Measurements from ENCODE around the gene GRM4.

GRM4 gene

DNA sequence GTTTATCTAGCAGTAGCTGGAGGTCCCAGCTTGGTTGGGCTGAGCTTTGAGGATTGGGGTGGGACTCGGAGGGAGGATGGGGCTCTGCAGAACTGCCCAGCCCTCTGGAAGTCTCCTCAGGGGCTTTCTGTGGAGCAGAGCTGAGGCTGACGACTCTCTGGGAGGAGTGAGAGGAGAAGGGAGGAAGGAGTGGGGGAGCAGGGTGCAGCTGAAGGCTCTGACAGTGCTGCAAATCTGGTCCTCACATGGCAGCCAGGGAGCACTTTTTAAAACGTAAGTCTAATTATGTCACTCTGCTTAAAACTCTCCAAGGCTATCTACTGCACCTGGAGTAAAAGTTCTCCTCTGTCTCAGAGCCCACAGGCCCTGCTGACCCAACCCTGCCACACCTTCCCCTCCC is 32.4 kb downstream of the GRM4 start:
- in situ Hi-C loops (cut with MboI; ENCODE audit: low sequenced_read_pairs): no loop called here

DNA sequence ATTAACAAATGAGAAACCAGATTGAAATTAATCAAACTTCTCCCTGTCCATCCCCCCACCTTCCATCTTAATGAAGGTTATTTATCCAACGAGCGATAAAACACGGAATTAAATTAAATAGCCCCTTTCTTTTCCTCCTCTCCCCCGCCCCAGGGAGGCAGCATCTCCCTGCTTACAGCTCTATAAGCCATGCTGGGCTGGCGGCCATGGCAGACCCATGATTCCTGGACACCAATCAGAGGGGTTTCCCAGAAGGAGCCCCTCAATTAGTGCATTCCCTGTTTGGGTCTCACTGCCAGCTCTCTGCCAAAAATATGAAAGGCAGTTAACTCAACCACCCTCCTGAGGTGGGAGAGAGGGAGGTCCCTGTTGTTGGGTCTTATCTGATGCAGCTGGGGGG is 33.8 kb downstream of the GRM4 start:
- in situ Hi-C loops (cut with MboI; ENCODE audit: low sequenced_read_pairs): no loop called here

DNA sequence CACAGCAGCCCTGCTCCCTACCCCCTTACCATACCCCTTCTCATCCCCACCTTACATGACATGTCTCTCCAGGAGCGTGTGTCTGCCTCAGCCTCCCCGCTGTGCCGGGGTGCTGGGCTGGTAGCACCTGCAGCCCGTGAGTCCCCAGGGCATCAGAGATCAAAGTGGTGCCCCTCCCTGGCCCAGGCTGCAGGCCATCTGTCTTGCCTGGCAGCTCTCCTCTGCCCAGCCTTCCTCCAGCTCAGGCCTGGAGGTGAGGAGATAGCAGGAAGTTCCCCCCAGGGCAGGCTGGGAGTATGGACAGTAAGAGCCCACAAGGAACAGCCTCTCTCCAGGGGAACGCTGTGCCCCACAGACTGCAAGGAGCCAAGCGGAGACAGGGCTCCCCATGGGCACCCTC is 35.3 kb downstream of the GRM4 start:
- in situ Hi-C loops (cut with MboI; ENCODE audit: low sequenced_read_pairs): no loop called here

DNA sequence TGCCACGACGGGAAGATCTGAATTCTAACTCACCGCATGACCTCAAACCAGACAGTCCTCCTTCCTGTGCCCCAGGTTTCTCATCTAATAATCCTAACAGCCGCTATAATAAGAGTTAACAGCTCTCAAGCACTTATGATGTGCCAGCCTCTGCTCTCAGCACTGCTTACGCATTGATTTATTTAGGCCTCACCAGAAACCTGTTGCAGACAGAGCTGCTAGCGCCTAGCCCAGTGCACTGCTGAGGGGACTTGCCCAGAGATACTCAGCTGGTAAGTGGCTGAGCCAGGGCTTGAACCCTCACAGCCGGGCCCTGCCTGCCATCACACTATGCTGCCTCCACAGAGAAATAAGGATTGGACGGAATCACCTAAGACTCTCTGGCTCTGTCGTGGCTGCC is 37.7 kb downstream of the GRM4 start:
- in situ Hi-C loops (cut with MboI; ENCODE audit: low sequenced_read_pairs): no loop called here

DNA sequence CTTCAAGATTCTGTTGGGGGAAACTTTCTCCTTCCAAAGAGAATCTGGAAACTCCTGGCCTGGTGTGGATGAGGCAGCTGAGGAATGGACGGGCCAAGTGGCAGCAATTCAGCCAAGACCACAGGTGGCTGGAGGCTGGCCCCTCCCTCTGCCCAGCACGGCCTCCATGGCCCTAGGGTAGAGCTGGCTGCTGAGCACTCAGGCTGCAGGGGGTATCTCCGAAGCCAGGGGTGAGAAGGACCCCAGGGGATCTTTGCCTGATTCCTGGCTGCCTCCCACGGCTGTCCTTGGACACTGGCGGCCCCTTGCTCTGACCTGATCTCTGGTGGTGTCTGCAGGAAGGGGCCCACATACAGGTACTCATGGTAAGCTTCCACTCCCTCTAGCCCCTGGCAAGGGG is 39.0 kb downstream of the GRM4 start:
- in situ Hi-C loops (cut with MboI; ENCODE audit: low sequenced_read_pairs): no loop called here

DNA sequence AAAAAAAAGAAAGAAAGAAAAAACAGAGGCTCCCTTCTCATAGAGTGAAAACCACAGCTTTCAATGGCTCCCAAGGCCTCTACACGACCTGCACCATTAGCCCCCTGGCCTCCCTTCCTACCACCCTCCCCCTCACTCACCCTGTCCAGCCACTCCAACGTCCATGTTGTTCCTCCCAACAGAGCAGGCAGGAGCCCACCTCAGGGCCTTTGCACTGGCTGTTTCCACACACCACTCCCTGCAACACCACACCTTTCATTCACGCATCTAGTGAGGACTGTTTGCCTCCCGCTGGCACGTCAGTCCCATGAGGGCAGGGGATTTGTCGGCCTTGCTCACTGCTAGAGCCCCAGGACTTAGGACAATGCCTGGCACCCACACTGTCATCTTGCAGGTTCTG is 39.5 kb downstream of the GRM4 start:
- in situ Hi-C loops (cut with MboI; ENCODE audit: low sequenced_read_pairs): no loop called here

DNA sequence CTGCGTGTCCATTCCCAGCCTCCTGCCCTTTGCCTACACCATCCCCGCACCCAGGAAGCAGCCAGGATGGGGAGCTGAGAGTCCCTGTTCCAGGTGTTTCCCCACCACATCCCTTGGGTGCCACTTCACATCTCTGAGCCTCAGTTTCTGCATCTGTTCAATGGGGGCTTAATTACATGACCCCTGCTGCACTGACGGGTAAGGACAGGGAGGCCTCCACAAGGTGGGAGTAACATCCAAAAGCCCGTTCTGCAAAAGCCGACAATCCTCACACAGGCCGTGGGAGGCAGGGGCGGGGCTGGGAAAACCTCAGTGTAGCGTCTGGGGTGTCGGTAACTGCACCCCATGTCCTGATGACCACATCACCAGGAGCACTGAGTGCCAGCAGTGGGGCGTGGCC is 41.3 kb downstream of the GRM4 start:
- in situ Hi-C loops (cut with MboI; ENCODE audit: low sequenced_read_pairs): no loop called here

DNA sequence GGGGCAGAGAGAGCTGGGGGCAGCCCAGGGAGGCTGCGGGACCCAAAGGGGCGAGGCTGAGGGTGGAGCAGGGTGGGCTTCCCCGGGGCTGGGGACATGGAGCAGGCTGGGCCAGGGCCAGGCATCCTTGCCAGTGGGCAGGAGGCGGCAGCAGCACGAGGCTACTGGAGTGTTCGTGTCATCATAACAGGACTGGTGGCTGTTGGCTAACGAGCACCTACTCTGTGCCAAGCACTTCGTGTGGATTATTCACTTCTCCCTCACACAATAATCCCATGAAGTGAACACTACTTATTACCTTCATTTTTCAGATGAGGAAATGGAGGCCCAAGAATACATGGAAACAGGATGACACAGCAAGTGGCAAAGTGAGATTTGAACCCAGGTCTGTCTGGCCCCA is 41.7 kb downstream of the GRM4 start:
- in situ Hi-C loops (cut with MboI; ENCODE audit: low sequenced_read_pairs): no loop called here

DNA sequence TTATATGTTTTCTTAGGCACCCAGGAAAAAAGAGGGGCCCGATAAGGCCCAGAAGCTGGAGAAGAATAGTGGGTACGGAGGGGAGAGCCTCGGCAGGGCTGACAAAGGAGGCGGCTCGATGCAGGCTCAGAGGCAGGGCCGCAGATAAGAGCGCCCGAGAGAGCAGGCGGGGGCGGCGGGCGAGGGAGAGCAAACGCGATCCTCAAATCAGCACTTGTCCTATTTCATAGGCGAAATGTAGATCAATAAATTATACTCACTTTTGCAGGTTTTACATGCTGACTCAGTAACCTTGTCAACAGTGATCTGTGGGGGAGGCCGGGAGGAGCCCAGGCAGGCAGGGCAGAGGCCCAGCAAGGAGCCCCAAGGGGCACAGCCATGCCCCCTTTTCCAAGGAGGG is 42.6 kb downstream of the GRM4 start:
- in situ Hi-C loops (cut with MboI; ENCODE audit: low sequenced_read_pairs): no loop called here

DNA sequence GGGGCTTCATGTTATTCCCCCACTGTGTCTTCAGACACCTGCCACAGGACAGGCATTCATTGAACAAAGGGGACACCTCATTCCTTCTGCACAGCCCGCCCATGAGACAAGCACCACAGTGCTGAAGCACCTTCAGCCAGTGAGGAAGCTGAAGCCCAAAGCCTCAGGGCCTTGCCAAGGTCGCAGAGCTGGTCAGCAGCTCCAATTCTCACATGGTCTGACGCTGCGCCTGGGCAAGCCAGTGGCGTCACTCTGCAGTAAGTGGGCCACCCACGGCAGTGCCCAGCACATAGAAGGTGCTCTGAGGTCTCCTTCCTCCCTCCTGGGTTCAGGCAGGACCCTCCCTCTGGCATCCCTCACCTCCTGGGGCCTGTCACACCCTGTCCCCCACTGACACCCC is 43.2 kb downstream of the GRM4 start:
- in situ Hi-C loops (cut with MboI; ENCODE audit: low sequenced_read_pairs): no loop called here

DNA sequence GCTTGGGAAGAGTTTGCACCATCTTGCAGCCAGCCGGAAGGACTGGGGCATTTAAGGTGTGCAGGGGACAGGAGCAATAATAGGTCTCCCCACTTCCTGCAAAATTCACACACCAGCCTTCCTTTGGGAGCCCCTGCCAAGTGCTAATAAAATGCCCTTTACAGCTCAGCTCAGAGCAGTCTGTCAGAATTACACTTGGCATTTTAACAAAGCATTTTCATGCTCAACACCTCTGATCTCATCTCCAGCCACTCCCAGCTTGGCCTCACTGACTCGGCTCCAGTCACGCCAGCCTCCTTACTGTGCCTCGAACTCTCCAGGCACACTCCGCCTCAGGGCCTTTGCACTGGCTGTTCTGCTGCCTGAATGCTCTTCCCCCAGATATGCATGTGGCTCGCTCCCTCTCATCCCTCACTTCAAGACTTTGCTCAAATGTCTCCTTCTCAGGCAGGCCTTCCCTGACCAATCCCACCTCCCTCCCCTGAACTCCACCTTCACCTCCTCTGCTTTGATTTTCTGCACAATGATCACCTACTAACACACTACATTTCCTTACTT is 43.7 kb downstream of the GRM4 start:
- in situ Hi-C loops (cut with MboI; ENCODE audit: low sequenced_read_pairs): no loop called here

DNA sequence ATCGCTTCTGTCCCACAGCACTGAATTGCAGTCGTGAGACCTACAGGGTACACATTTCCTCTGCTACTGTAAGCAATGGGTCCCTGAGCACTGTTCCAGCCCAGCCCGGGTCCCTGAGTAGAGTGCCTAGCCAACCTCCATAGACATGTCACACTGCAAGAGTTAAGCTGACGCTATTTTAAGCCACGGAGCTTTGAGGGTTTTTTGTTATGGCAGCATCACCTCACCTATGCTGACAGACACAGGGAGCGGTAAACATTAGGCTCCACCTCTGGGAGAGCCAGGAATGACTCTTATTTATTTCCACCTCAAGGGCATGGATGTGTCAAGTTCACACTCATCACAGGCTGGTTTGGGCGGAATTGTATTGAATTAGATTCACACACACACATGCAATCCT is 45.1 kb downstream of the GRM4 start:
- in situ Hi-C loops (cut with MboI; ENCODE audit: low sequenced_read_pairs): no loop called here

DNA sequence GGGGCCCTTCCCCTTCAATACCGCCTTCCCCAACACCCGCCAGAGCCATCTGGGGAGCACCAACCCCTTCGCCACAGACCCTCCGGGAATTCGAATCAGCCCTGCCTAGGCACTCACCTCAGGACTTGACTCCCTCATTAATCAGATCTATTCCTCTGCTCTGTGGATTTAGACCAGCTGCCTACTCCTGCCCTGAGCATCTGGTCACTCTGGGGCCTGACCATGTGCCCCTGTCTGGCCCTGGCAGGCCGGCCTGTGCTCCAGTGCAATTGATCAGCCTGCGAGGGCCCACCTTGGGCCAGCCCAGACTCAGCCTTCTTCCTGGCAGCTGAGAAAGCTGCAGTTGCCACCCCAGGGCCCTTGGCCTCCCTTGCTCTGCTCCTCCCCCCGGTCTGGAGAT is 46.0 kb downstream of the GRM4 start:
- in situ Hi-C loops (cut with MboI; ENCODE audit: low sequenced_read_pairs): no loop called here

DNA sequence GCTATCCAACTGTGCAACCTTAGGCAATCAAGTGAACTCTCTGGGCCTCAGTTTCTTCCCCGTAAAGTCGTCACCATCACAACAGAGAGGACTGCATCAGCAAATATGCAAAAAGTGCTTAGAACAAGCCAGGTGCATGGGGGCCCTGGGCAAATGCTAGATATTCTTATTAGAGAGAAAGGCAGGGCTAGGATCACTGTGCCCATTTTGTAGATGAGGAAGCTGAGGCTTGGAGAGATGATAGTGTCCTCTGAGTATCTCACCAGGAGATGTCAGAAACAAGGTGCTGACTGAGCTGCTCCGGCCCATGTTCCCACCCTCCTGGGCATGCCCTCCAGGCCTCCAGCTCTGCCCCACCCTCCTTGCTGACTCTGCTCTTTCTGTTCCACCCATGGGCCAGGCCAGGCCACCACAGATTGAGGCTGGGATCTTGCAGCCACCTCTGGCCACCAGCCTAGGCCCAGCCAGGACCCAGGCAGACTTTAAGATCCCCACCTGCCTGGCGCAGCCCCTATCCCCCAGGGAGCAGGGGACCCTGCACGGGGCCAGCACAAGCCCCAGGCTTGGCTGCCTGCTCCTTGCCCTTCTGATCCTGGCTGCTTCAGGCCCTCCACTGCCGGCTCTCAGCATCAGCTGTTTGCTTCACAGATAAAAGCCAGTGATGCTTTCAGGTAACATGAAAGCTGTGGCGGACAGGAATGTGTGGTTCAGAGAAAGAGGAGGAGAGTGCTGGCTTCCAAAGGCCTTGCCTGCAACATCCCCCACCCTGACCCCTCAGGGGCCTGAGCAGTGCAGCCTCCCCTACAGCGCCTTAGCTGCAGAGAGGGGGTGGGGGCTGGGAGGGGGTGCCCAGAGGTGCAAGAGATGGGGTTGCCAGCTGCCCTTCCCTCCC is 47.6 kb downstream of the GRM4 start:
- in situ Hi-C loops (cut with MboI; ENCODE audit: low sequenced_read_pairs): no loop called here

DNA sequence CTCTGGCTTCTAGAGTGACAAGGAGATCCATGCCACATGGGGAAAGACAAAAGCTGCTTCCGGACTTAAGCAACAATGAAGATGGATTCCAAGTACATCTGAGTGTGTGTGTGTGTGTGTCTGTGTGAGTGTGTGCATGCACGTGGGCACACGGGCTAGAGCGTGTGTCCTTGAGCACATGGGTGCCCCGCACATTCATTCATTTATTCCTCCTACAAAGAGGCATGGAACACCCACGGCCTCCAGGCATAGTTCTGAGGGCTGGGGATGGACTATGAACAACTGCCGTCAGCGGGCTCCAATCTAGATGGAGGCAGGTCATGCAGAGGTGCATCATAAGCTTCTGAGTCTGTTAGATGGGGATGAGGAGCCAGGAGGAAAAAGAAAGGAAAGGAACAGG is 49.1 kb downstream of the GRM4 start:
- in situ Hi-C loops (cut with MboI; ENCODE audit: low sequenced_read_pairs): no loop called here

DNA sequence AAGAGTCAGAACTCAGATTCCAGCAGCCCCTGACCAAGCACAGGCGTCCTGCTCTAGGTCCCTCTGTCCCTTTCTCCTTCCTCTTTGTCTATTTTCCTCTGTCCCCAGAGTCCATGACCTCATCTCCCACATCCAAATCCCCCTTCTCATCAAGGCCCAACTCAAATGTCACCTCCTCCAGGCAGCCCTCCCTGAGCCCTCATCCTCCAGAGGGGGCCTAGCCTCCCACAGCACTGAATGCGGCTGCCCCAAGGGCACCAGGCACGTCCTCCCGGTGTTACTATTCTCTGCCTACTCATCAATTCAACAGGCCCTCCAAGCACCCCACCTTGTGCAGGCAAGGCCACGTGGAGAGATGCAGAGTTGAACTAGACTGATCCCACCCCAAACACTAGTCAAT is 49.7 kb downstream of the GRM4 start:
- in situ Hi-C loops (cut with MboI; ENCODE audit: low sequenced_read_pairs): no loop called here

DNA sequence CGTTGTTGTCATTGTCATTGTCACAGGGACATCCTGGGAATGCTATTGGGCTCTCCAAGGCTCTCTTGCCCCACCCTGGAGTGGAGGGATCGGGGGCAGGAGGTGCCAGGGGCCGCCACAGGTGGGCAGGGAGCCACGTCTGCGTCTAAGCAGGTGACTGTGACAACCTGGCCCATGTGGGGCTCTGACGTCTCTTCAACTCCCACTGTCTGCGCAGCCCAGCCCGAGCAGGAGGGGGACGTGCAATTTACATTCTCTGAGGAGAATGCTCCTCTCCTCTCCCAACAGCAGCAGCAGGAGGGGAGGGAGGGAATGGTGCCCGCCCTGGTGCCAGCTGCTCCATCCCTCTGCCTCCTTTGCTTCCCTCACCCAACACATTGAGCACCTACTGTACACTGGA is 50.1 kb downstream of the GRM4 start:
- in situ Hi-C loops (cut with MboI; ENCODE audit: low sequenced_read_pairs): no loop called here

DNA sequence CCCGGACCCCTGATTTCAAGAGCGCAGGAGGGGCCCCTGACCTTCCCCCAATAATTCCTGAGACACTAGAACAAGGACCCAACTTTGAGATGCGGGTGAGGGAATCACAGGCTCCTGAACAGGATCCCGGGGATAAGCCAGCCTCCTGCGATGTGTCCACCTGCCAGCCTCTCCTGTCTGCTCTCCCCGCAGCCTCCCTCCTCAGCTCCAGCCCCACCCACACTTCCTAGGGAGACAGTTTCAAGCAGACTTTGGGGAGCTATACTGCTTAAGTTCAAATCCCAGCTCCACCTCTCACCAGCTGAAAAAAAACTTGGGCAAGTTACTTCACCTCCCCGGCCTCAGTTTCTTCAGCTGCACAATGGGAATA is 50.8 kb downstream of the GRM4 start:
- in situ Hi-C loops (cut with MboI; ENCODE audit: low sequenced_read_pairs): no loop called here

DNA sequence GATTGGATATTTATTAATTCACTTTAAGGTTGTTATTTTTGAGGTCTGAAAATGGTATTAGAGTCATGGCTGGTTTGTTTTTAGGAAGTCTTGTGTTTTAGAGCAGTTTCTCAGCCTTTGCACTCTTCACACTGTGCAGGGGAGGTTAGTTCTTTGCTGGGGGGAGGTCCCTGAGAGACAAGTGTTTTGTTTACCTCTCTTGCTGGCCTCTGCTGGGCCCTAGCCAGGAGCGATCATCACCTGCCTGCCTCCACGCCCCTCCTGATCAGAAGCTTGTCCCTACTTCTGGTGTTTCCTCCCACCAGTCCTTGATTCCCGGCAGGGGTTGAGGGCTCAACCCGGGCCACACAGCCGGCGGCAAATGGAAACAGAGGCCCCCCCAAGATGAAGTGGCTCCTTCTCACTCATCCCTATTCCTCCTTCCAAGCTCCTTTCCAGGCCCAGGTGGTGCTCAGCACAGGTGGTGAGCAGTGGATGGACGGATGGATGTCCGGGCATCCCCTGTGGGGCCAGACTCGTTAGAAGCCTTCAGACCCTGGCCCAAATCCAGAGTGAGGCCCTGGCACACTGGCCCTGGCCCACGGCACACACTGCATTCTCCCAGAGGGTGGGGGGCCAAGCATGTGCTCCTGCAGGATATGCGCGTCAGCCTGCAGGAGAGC is 51.3 kb downstream of the GRM4 start:
- in situ Hi-C loops (cut with MboI; ENCODE audit: low sequenced_read_pairs): no loop called here

DNA sequence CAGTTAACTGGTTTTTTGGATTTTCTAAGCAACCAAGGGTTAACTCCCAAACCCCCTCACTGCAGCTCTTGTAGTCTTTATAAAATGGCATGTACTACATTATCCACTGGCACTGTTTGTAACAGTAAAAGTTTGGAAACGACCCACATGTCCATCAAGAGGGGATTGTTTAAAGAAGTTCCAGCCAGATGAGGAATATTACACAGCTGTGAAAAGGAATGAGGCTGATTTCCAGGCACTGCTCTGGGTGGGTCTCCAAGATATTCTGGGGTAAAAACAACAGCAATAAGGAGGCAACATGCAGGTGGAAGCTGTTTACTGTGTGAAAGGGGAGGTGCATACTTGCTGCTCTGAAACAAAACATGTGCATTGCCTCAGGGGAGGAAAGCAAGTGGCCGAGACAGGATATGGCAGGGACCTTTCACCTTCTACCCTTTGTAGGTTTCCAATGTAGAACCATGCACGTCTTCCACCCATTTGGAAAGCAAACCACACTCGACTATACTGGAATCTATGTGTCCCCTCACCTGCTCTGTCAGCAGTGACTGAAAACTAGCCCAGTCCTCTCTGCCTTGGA is 51.9 kb downstream of the GRM4 start:
- in situ Hi-C loops (cut with MboI; ENCODE audit: low sequenced_read_pairs): no loop called here

DNA sequence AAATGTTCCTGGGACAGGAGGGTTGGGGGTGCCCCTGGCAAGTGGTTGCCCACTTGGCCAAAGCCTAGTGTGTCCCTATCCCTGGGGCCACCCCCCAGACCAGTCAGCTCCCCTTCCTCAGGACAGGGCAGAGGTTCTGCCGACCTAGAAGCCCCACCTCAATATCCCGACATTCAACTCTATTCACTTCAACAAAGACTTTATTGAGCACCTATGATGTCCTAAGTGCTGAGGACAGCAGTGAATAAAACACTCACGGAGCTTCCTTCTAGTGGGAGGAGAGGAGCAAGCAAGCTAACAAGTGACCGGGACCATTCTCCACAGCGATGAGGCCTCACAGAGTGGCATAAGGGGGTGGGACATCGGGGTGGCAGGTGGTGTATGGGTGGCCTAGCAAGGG is 52.7 kb downstream of the GRM4 start:
- in situ Hi-C loops (cut with MboI; ENCODE audit: low sequenced_read_pairs): no loop called here

DNA sequence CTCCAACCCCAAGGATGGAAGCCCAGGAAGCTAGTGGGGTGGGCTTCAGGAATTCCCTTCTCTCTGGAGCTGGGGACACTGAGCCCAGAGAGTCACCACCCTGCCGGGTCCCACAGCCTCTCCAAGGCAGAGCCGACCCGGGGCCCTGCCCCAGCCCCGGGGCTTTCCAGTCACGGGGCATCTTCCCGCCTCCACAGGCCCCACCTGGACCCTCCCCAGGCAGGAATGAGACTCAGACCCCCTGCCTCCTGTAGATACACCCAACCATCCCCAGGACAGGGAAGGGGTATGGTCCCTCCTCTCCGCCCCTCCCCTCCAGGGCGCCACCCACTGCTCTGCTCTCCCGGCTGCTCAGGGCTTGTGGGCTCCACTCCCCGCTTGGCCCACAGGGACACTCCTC is 53.3 kb downstream of the GRM4 start:
- in situ Hi-C loops (cut with MboI; ENCODE audit: low sequenced_read_pairs): no loop called here

Measured in HL-60/S4 treated with retinoic acid at 250 ng/mL for 4 days and 3 days (cell line).